Femur (tissue), 1 donor: ENCODE measurements around the gene DACT2.
"Not testable (repeated sequence)": the region's sequence is repeated elsewhere in the genome, so short reads cannot be mapped to it uniquely, and the experiment has no call there.

Source experiments
- DNase-seq: peaks from one replicate; pipeline ENCODE4 v3.0.0-alpha.2; 2017

The DACT2 gene

DNA sequence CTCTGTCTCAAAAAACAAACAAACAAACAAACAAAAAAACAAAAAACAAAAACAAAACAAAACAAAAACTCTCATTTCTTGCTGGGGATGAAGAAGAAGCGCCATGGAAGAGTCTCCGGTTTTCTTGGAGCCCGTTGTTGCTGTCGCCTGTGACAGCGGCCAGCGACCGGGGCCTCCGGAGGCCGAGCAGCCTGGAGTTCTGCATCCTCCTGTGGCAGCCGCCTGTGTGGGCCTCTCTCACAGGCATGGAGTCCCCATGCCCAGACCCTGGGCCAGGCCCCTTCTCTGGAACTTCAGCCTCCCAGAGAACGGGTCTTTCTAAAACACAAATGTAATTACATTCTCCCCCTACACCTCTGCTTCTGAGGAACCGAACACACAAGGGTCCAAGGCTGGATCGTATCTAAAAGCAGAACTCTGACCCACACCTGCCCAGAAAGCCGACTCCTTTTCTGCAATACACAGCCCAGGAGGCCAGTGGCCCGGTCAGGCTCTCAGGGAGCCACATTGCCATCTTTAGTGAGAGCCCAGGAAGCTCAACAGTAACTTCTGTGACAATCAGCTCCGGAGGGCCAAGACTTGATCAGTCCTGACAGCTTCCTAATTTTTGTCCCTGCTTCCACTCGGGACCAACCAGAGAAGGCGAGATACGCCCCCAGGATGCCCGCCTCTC lies 18.5 kb downstream of the DACT2 start:
- no peak for DNase-seq

- no peak for DNase-seq
These were observed 19.8 kb downstream of the DACT2 start for GRCh38 chr6:168299541-168300511.

- DNase-seq = no peak
These were observed 21.9 kb downstream of the DACT2 start for GRCh38 chr6:168297643-168298042.

DNA sequence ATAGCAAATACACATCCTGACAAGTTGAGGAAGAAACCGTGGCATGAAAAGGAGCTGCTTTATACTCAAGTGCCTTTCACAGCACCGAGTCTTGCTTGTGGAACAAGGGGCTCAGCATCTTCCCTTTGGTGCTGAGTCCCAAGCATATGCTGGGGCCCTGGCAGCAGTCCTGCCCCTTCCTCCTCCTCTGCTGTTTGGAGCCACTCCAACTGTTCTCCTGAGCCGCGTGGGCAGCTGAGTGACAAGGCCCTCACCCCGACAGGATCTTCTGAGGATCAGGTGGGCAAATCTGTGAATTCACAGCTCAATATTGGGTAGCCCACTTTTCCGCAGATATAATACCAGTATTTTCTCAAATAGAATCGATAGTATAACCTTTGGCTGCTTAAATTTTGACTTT lies 24.7 kb downstream of the DACT2 start:
- no peak for DNase-seq

- no peak for DNase-seq
These were observed 25.7 kb downstream of the DACT2 start for GRCh38 chr6:168293636-168294530.

DNA sequence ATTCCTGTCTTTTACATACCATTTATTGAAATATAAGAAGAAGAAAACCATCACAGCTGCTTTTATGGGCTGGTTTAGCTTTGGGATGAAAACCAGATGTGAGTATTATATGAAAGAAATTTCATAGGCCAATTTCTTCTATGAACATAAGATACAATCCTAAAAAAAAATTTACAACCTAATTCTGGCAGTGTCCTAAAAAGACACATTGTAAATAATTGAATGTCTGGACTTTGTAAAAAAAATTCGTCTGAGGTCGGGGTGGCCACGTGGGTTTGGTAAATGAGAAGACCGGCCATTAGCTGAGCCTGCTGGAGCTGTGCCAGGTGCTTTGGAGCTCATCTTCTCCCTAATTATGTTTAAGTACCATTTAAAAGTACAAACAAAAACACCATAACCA lies 26.8 kb downstream of the DACT2 start:
- peak; percentile 54 for DNase-seq

DNA sequence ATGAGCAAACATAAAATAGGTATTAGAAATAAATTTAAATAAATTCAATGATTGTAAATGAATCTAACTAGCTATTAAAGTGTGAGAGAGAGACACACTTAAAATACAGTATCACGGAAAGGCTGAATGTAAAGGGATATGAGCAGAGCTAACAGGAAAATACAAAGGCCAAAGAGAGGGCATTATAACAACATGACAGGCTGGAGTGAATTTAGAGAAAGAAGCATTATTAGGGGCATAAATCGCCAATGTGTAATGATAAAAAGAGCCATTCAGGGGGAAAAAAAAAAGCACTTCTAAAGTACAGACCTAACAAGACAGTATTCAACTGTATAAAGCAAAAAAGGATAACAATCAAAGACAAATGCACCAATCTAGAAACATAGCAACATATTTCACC lies 28.1 kb downstream of the DACT2 start:
- DNase-seq = no peak

GRCh38 chr6:168290095-168290494 lies 29.5 kb downstream of the DACT2 start:
- no peak for DNase-seq

DNA sequence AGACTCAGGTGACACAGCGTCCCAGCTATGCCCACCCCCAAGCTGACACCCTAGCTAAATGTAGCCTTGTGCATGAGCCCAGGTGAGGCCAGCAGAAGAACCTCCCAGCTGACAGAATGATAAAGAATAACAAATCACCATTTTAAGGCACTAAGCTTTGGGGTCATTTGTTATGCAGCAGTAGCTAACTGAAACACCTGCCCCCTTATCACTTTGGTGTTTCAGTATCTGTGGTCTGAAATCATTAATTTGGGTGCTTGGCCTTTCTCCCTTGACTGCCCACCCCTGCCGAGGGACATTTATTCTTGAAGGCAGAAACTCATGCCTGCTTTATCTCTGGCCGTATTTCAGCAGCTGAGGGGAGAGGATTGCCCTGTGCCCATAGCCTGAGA lies 30.0 kb downstream of the DACT2 start:
- DNase-seq = no peak

- no peak for DNase-seq
These were observed 30.6 kb downstream of the DACT2 start for GRCh38 chr6:168288781-168289570.

- DNase-seq = not testable (repeated sequence)
These were observed 32.1 kb downstream of the DACT2 start for GRCh38 chr6:168287460-168287859.

DNA sequence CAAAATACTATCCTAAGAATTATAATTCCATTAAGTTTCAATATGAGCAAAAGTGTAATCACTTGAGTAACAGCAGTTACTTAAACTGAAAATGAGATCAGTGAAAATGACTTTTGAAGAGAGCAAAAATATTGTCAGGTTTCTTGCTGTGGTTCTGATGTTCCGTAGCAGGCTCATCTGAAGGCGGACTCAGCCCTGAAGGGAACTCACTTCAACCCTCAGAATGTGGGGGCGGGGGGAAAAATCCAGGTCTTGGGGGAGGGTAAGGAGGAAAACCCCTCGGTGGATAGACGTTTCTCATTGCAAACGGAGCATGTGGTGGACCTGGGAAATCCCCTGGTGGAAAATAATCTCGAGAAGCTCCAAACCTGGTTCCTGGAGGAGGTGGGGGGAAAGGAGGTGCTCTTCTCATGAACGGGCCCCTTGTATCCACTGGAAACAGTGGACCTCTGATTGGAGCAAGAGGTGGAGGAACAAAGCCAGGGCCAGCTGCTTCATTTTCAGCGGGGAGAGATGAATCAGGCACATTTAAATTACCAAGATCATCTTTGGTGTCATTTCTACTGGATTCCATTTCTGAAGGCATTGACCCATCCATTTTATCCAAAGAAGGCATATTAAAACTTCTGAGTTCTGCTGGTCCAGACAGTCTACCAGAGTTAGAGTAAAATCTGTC lies 32.7 kb downstream of the DACT2 start:
- DNase-seq = not testable (repeated sequence)

DNA sequence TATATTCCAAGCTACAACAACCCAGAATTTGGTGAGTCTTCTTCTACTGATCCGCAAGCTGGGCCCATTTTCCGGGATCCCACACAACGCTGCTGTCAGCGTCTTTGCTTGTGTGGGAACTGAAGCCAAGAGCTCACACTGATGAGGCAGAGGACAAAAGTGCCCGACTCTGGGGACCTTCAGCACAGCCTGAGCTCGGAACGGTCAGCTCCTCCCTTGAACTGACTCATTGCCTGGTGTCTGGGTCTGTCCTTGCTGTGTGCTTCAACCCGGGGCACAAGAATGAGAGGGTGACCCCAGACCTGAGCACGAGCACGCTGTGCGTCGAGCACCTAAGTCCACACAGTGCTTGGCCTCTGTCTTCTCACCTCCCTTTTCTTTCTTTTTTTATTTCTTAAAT lies 33.5 kb downstream of the DACT2 start:
- DNase-seq = no peak

- no peak for DNase-seq
These were observed 34.1 kb downstream of the DACT2 start for GRCh38 chr6:168285456-168285855.

DNA sequence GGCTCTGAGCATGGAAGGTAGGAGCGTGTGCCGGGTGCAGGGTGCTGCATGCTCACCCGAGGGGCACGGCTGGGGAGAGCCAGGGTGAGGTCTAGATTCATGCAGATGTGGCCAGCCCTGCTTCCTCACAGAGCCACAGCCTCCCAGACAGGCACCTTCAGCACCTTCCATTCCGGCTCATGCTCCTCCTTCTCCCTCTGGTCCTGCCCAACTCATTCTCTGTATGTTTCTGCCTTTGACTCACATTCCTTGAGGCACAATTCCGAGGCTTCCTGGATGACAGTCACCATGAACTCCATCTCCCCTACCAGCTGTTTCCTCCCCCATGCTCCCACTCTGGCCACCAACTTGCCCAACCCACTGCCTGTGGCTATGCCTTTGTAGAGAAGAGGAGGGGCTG lies 35.4 kb downstream of the DACT2 start:
- DNase-seq = no peak

DNA sequence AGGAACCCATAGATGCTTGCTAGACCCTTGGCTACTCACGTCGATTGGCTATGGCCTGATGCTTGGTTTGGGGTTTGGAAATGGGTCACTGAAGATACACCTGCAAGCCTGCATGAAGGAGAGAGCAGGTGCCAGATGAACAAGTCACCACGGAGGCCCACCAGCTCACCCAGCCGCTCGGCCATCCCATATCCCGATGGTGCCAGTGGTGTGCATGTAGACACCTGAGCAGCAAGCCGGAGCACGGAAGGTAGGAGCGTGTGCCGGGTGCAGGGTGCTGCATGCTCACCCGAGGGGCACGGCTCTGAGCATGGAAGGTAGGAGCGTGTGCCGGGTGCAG lies 35.9 kb downstream of the DACT2 start:
- no peak for DNase-seq

GRCh38 chr6:168282985-168283685 lies 36.4 kb downstream of the DACT2 start:
- no peak for DNase-seq

DNA sequence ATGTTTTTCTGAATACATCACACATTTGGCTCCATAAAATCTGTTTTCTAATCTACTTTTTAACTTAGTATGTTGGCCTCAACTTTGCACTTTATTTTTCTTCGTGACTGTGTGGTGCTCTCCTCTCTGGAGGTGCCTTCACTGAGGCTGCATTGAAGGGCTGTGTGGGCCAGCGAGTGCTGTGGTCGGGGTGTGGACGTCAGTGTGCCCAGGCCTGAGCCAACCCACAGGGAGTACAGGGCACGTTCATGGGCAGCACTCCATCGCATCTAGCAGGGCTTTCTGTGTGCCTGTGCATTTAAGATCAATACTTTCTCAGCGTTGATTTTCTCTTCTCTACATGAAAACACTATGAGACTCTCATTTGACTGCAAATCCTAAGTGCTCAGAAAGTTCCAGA lies 37.8 kb downstream of the DACT2 start:
- DNase-seq = no peak

DNA sequence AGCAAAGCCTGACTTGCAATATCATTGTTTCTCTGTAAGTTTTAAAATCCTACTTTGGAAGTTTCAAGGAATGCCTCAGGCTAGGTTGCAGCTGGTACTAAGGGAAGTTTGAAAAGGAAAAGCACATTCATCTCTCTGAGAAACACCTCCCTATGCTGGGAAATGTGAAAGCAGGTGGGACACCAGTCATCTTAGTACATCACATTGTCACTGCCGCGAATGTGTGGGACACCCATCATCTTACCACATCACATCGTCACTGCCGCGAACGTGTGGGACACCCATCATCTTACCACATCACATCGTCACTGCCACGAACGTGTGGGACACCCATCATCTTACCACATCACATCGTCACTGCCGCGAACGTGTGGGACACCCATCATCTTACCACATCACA lies 38.3 kb downstream of the DACT2 start:
- DNase-seq = not testable (repeated sequence)

- no peak for DNase-seq
These were observed 38.7 kb downstream of the DACT2 start for GRCh38 chr6:168280899-168281245.
